Skeletal muscle satellite cell (primary cell): Measurements from ENCODE around the gene HCN4.
"Not testable (repeated sequence)": the region's sequence is repeated elsewhere in the genome, so short reads cannot be mapped to it uniquely, and the experiment has no call there.

Experiments used
- H3K27me3 ChIP-seq: 2 replicates; pipeline ENCODE4 v1.7.0; 2013; ENCODE audit warnings: low read length; ENCODE audit not compliant: control insufficient read depth, insufficient read depth
- H3K36me3 ChIP-seq: 2 replicates; pipeline ENCODE4 v1.7.0; 2013; ENCODE audit warnings: mild to moderate bottlenecking, control low read depth, low read length; ENCODE audit not compliant: insufficient read depth
- H3K4me1 ChIP-seq: 2 replicates; pipeline ENCODE4 v1.7.0; 2013; ENCODE audit warnings: low read length; ENCODE audit not compliant: control insufficient read depth, insufficient read depth
- H3K4me2 ChIP-seq: 2 replicates; pipeline ENCODE4 v1.7.0; 2013; ENCODE audit warnings: mild to moderate bottlenecking, low read length
- H3K4me3 ChIP-seq: 2 replicates; pipeline ENCODE4 v1.7.0; 2013; ENCODE audit warnings: low read length
- H3K9ac ChIP-seq: 2 replicates; pipeline ENCODE4 v1.7.0; 2013; ENCODE audit warnings: mild to moderate bottlenecking, low read depth, low read length, moderate library complexity
- H3K9me3 ChIP-seq: replicated peaks from 2 replicates; pipeline ENCODE4 v1.7.0; 2013; ENCODE audit warnings: mild to moderate bottlenecking, control low read depth, low read length

Gene HCN4

GRCh38 chr15:73303636-73304035 lies 65.1 kb downstream of the HCN4 start:
- no peaks in the 10 kb centered on the region for H3K9me3 ChIP-seq
- no peaks in the 10 kb centered on the region for H3K27me3 ChIP-seq
- H3K4me1 ChIP-seq: no peaks in the 10 kb centered on the region
- H3K9ac ChIP-seq: no peak overlapping the region
- H3K4me3 ChIP-seq: no peak overlapping the region
- H3K36me3 ChIP-seq: no peaks in the 10 kb centered on the region
- H3K4me2 ChIP-seq: no peak overlapping the region

GRCh38 chr15:73300286-73300685 lies 68.5 kb downstream of the HCN4 start:
- not testable (repeated sequence) for H3K9me3 ChIP-seq, H3K4me1 ChIP-seq, H3K27me3 ChIP-seq, H3K36me3 ChIP-seq, H3K4me2 ChIP-seq, H3K9ac ChIP-seq, H3K4me3 ChIP-seq

GRCh38 chr15:73298522-73299245 lies 70.1 kb downstream of the HCN4 start:
- H3K27me3 ChIP-seq: no peaks in the 10 kb centered on the region
- no peak overlapping the region for H3K4me3 ChIP-seq
- H3K4me2 ChIP-seq: no peak overlapping the region
- H3K9me3 ChIP-seq: no peaks in the 10 kb centered on the region
- no peaks in the 10 kb centered on the region for H3K36me3 ChIP-seq
- no peaks in the 10 kb centered on the region for H3K4me1 ChIP-seq
- no peak overlapping the region for H3K9ac ChIP-seq

- Histone ChIP-seq H3K4me2 (no peak overlapping the region), H3K4me1 (no peaks in the 10 kb centered on the region), H3K36me3 (no peaks in the 10 kb centered on the region), H3K4me3 (no peak overlapping the region), H3K9ac (no peak overlapping the region), H3K9me3 (no peaks in the 10 kb centered on the region), H3K27me3 (no peaks in the 10 kb centered on the region)
Observed at GRCh38 chr15:73296609-73297353, 72.0 kb downstream of the HCN4 start.

- H3K4me2 ChIP-seq: no peak overlapping the region
- H3K9ac ChIP-seq: no peak overlapping the region
- no peaks in the 10 kb centered on the region for H3K4me1 ChIP-seq
- H3K27me3 ChIP-seq: no peaks in the 10 kb centered on the region
- no peaks in the 10 kb centered on the region for H3K9me3 ChIP-seq
- H3K36me3 ChIP-seq: no peaks in the 10 kb centered on the region
- H3K4me3 ChIP-seq: no peak overlapping the region
Observed at GRCh38 chr15:73295630-73296286, 73.0 kb downstream of the HCN4 start.

GRCh38 chr15:73293773-73294172 lies 75.0 kb downstream of the HCN4 start:
- Histone ChIP-seq H3K36me3 (peaks cover 2% of the 10 kb centered on the region), H3K4me1 (no peaks in the 10 kb centered on the region), H3K9me3 (no peaks in the 10 kb centered on the region), H3K9ac (no peak overlapping the region), H3K4me2 (no peak overlapping the region), H3K4me3 (no peak overlapping the region), H3K27me3 (no peaks in the 10 kb centered on the region)

GRCh38 chr15:73291441-73291840 lies 77.3 kb downstream of the HCN4 start:
- H3K36me3 ChIP-seq: peaks cover 2% of the 10 kb centered on the region
- no peaks in the 10 kb centered on the region for H3K4me1 ChIP-seq
- no peak overlapping the region for H3K4me3 ChIP-seq

GRCh38 chr15:73287019-73287418 lies 81.7 kb downstream of the HCN4 start:
- no peak overlapping the region for H3K4me3 ChIP-seq
- peaks cover 2% of the 10 kb centered on the region for H3K36me3 ChIP-seq
- no peak overlapping the region for H3K9ac ChIP-seq
- no peaks in the 10 kb centered on the region for H3K27me3 ChIP-seq
- peaks cover 12% of the 10 kb centered on the region for H3K4me1 ChIP-seq
- no peaks in the 10 kb centered on the region for H3K9me3 ChIP-seq
- no peak overlapping the region for H3K4me2 ChIP-seq

More at GRCh38 chr15:73291441-73291840, 77.3 kb downstream of the HCN4 start:
- H3K9me3 ChIP-seq: no peaks in the 10 kb centered on the region
- H3K9ac ChIP-seq: no peak overlapping the region
- H3K27me3 ChIP-seq: no peaks in the 10 kb centered on the region
- H3K4me2 ChIP-seq: no peak overlapping the region

- H3K27me3 ChIP-seq: no peaks in the 10 kb centered on the region
- no peak overlapping the region for H3K9ac ChIP-seq
- H3K4me3 ChIP-seq: no peak overlapping the region
- peaks cover 12% of the 10 kb centered on the region for H3K4me1 ChIP-seq
- H3K4me2 ChIP-seq: no peak overlapping the region
- H3K9me3 ChIP-seq: no peaks in the 10 kb centered on the region
- H3K36me3 ChIP-seq: peaks cover 2% of the 10 kb centered on the region
Observed at GRCh38 chr15:73286311-73286710, 82.4 kb downstream of the HCN4 start.

- Histone ChIP-seq H3K9me3 (no peaks in the 10 kb centered on the region), H3K36me3 (peaks cover 1% of the 10 kb centered on the region), H3K27me3 (no peaks in the 10 kb centered on the region), H3K4me1 (peaks cover 12% of the 10 kb centered on the region), H3K4me2 (no peak overlapping the region), H3K4me3 (no peak overlapping the region), H3K9ac (no peak overlapping the region)
Observed at GRCh38 chr15:73284090-73284716, 84.6 kb downstream of the HCN4 start.

- Histone ChIP-seq H3K9me3 (no peaks in the 10 kb centered on the region), H3K4me2 (peak overlapping the region; percentile 4), H3K9ac (no peak overlapping the region), H3K36me3 (no peaks in the 10 kb centered on the region), H3K4me1 (peaks cover 12% of the 10 kb centered on the region), H3K27me3 (no peaks in the 10 kb centered on the region), H3K4me3 (no peak overlapping the region)
Observed at GRCh38 chr15:73283366-73283962, 85.3 kb downstream of the HCN4 start.
